ENCODE results near the gene TMEM247. TPM values are rescaled to one million over a fixed set of nuclear protein-coding genes. Genes with fewer than 3 reads are reported as not detected.

Gene TMEM247
- total RNA-seq, 2 donors from 2014 or later, result not detected

DNA sequence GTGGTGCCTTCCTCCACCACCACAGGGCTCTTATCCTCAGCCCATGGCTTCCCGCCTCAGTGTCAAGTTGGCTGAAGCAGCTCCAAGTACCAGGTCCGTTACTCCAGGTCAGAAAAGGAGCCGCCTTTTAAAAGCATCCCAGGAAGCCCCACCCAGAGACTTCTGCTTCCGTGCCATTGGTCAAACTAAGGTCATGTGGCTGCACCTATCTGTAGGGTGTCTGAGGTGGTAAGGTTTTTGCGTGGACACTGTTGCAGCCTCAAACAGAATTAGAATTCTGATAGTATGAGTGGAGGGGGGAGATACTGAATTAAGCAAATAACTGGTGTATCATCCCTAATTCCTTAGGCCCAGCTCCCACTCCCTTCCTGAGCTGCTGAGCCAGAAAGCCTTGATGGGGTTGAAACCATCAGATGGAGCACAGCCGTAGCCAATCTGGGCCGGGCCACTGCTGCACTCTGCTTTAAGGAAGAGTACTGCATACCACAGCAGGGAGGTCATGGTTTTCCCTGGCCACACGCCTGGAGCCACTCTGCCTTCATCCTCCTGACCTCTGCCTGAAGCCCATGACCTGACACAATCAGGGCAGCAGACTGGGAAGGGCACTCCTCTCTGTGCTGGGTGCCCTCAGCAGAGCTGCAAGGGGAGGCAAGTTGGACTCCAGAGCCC, 8.4 kb downstream of the TMEM247 start:
- Mint-ChIP-seq H3K4me3 (no peak overlapping the region), H3K27ac (no peak overlapping the region), H3K4me1 (ENCODE audit: low read depth in 2 of 2) (peaks cover 8 to 10% of the 10 kb centered on the region in 2 donors), H3K27me3 (no peaks in the 10 kb centered on the region), H3K36me3 (no peaks in the 10 kb centered on the region), H3K9me3 (no peaks in the 10 kb centered on the region)
- no peak for ATAC-seq
- no peak for DNase-seq (ENCODE audit: low spot score)

DNA sequence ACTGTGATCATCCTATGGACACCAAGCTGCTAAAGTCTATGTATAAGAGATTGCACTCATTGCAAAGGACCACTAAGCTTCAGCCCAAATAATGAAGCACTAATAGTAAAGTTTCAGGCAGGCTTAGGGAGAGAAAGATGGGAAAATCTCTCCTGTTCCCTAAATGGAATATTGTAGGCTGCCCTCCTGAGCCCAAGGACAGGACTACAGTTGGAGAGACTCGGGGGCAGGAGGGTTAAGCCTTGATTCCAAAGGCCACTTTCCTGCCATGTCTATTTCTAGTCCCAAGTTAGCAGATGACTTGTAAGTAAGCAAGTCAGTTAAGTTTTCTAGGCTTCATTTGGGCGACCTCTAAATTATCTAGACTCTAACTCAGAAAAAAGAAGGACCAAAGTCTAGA, 9.0 kb downstream of the TMEM247 start:
- no peaks in the 10 kb centered on the region for H3K27me3 Mint-ChIP-seq
- DNase-seq (ENCODE audit: low spot score) (no peak), ATAC-seq (no peak)
- no peak overlapping the region for H3K27ac Mint-ChIP-seq
- H3K4me3 Mint-ChIP-seq, result no peak overlapping the region
- H3K36me3 Mint-ChIP-seq, result no peaks in the 10 kb centered on the region
- peaks cover 13 to 16% of the 10 kb centered on the region in 2 donors for H3K4me1 Mint-ChIP-seq (ENCODE audit: low read depth in 2 of 2)
- H3K9me3 Mint-ChIP-seq, result no peaks in the 10 kb centered on the region

DNA sequence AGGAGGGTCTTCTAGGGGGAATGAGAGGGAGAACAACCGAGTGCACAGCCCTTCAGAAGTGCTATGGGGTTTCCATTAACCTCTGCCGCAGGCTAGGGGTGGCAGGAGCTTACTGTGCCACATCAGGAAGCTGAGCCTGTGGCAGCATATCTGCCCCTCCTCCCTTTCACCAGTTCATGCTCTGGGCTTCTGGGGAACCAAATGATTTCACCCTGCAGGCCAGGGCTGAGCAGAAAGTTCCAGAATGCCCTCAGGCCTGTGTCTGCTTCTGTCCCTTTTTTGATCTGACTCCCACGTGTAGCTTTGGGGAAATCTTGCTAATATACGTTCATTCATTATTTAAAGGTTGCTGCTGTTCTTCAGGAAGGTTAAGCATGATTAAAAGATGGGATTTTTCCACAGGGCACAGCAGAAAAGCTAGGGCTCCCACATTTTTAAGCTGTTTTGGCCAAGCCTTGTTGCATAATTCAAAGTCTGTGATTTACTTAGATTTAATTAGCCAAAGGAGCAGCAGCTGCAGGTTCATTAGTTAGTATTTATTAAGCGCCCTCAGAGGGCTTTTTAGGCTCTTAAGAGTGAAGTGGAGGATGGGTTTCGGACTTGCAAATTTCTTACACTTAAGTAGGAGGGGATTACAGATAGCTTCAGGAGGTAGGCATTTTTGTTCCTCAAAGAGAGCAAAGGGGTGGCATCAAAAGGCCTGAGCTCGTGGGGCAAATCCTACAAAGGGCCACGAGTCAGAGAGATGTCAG, 10.2 kb downstream of the TMEM247 start:
- DNase-seq (ENCODE audit: low spot score), result no peak
- no peak overlapping the region for H3K27ac Mint-ChIP-seq
- H3K9me3 Mint-ChIP-seq, result no peaks in the 10 kb centered on the region
- no peaks in the 10 kb centered on the region for H3K27me3 Mint-ChIP-seq
- peaks cover 22% of the 10 kb centered on the region in 2 donors for H3K4me1 Mint-ChIP-seq (ENCODE audit: low read depth in 2 of 2)
- no peak overlapping the region for H3K4me3 Mint-ChIP-seq
- no peaks in the 10 kb centered on the region for H3K36me3 Mint-ChIP-seq
- ATAC-seq, result no peak

DNA sequence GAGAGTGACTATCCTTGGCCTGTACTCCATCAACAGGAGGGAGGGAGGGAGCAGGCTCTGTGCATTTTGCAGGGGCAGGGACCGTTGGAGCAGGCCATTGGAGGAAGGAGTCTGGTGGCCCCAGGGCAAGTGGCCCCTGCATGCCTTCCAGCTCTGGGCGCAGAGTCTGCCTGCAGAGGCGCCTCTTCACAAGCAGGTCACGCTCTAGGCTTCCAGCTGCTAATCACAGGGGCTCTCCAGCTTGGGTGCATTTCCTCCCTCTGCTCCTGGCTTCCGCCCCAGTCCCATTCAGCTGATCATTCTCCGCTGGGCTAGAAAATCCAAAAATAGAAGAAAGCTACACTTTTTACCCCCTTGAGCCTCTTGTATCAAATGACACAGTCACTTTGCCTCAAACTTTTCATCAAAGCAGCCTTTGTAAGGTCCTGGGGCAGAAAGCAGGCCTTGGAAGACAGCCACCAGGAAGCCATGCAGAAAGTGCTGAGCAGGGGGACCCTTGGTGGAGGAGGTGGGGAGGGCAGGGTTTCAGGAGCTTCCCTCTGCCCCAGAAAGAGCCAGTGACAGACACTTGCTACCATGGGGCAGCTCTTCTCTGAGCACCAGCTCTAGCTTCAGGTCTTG, 11.3 kb downstream of the TMEM247 start:
- no peaks in the 10 kb centered on the region for H3K27me3 Mint-ChIP-seq
- H3K27ac Mint-ChIP-seq, result peak overlapping the region in 1 of 2 donors; percentile 92

DNA sequence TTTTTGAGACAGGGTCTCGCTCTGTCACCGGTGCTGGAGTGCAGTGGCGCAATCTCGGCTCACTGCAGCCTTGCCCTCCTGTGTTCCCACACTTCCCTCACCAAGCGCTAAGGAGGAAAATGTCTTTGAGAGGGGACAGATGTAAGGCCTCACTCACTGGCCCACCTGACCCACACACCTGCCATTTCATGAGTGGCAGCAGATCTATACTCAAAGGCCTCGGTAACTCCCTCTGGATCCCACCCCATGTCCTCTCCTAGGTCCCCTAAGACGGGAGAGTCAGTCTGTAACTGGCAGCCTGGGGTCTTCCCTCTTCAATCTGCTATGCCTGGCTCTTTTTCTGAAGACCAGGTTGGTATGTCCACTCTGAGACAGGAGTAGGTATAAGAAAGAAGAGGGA, 12.9 kb downstream of the TMEM247 start:
- Mint-ChIP-seq H3K4me3 (peak overlapping the region; percentile 85), H3K9me3 (no peaks in the 10 kb centered on the region), H3K27ac (peak overlapping the region in 1 of 2 donors; percentile 92), H3K27me3 (no peaks in the 10 kb centered on the region), H3K4me1 (ENCODE audit: low read depth in 2 of 2) (peaks cover 32 to 33% of the 10 kb centered on the region in 2 donors), H3K36me3 (no peaks in the 10 kb centered on the region)
- ATAC-seq, result no peak
- DNase-seq (ENCODE audit: low spot score), result no peak

More for the DNA sequence above, 11.3 kb downstream of the TMEM247 start:
- H3K4me3 Mint-ChIP-seq, result no peak overlapping the region
- H3K9me3 Mint-ChIP-seq, result no peaks in the 10 kb centered on the region
- DNase-seq (ENCODE audit: low spot score) (no peak), ATAC-seq (no peak)
- peaks cover 30 to 32% of the 10 kb centered on the region in 2 donors for H3K4me1 Mint-ChIP-seq (ENCODE audit: low read depth in 2 of 2)
- no peaks in the 10 kb centered on the region for H3K36me3 Mint-ChIP-seq

DNA sequence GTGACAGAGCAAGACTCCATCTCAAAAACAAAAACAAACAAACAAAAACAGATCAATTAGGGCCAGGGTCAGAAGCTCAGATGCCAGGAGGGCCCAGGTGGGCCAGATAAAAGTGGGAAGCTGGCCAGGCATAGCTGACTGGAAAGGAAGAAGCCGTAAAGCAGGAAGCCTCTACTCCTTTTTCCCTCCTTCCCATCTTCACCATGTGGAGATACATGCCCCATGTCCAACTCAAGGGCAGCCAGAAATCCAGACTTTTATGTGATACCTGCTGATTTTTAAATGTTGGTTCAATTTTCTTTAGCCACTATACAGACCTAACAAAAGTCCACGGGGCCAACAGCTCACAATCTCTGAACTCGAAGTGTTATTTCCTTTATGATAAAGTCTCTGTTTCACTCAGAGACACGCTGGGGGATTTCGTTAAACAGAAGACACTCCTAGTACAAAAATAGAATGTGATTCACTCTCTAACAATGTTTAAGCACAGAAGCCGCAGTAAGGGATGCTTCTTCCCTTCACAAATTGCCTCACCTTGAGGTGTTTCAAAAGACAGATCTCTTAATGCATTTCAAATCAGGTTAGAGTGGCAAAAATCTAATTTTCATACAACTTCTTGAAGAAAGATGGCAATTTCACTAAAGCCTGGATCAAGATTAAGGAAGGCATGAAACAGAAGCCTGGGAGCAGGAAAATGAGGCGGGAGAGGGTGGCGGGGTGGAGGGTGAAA, 14.0 kb downstream of the TMEM247 start:
- H3K4me1 Mint-ChIP-seq (ENCODE audit: low read depth in 2 of 2), result peaks cover 32 to 35% of the 10 kb centered on the region in 2 donors
- peak overlapping the region; percentile 91 to 92 for H3K27ac Mint-ChIP-seq
- H3K4me3 Mint-ChIP-seq, result peak overlapping the region; percentile 85
- ATAC-seq (peak; percentile 84 to 87), DNase-seq (ENCODE audit: low spot score) (peak; percentile 64)
- no peaks in the 10 kb centered on the region for H3K27me3 Mint-ChIP-seq
- no peaks in the 10 kb centered on the region for H3K36me3 Mint-ChIP-seq
- H3K9me3 Mint-ChIP-seq, result no peaks in the 10 kb centered on the region

DNA sequence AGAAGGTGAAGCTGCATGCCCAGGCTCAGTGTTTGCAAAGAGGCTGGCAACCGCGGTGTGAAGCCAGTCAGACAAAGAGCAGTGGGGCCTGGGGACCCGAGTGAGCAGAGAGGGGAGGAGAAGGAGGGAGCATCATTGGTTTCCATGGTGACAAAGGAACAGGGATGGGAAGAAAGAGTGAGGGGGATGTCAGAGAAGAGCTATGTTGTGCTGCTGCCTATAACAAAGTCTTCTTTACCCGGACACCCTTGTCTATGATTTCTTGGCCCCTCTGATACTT, 14.5 kb downstream of the TMEM247 start:
- ATAC-seq, result peak; percentile 21 to 32
- no peaks in the 10 kb centered on the region for H3K36me3 Mint-ChIP-seq

DNA sequence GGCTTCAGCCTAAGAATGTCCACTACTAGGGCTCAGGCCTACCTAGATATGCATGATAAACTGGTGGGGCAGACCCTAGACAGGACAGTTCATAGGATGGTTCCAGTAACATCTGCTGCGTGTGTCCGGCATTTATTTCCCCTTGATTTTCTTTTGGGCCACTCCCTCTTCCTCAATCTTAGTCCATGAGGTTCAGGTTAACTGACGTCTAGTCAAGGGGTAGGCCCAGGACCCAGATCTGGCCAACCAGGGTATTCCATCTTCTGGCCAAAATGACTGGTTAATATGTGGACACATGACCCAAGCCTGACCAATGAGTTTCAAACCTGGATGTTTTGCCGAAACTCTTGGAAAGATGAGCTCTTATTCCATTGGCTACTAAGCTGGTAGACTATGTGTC, 15.2 kb downstream of the TMEM247 start:
- ATAC-seq (no peak), DNase-seq (ENCODE audit: low spot score) (no peak)
- Mint-ChIP-seq H3K9me3 (no peaks in the 10 kb centered on the region), H3K36me3 (no peaks in the 10 kb centered on the region), H3K27ac (peak overlapping the region in 1 of 2 donors; percentile 7), H3K27me3 (no peaks in the 10 kb centered on the region), H3K4me1 (ENCODE audit: low read depth in 2 of 2) (peaks cover 36 to 38% of the 10 kb centered on the region in 2 donors), H3K4me3 (no peak overlapping the region)

More for the DNA sequence above, 14.5 kb downstream of the TMEM247 start:
- H3K27ac Mint-ChIP-seq, result peak overlapping the region; percentile 91 to 92
- no peak for DNase-seq (ENCODE audit: low spot score)
- H3K4me1 Mint-ChIP-seq (ENCODE audit: low read depth in 2 of 2), result peaks cover 35 to 36% of the 10 kb centered on the region in 2 donors
- no peaks in the 10 kb centered on the region for H3K27me3 Mint-ChIP-seq
- H3K9me3 Mint-ChIP-seq, result no peaks in the 10 kb centered on the region
- peak overlapping the region; percentile 85 for H3K4me3 Mint-ChIP-seq

DNA sequence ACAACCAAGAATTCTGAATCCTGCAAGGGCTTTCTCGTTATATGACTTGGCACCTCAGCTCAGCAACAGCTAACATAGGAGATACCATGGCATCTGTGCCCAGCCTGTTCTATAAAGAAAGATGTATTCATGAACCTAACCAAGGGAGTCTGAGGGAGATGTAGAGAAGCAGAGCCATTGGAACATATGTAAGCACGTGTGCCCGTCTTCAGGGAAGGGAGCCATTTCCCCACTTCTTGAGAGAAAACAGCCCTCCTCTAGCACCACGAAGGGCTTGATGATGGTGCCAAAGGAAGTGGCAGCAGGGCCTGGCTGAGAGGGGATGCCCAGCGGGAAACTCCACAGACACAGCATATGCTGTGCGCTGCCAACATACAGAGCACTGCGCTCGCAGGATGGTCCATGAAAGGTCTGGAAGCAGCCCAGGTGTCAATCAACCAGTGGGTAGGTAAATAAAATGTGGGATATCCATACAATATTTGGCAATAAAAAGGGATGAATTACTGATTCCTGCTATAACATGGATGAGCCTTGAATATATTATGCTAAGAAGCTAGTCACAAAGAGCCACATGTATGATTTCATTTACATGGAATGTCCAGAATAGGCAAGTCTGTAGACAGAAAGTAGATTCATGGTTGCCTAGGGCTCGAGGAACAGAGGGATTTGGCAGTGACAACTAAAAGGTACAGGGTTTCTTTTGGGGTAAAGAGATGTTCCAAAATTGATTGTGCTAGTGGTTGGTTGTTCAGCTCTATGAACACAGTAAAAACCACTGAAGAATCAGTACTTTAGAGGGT, 16.1 kb downstream of the TMEM247 start:
- peak overlapping the region in 1 of 2 donors; percentile 7 for H3K27ac Mint-ChIP-seq
- no peaks in the 10 kb centered on the region for H3K36me3 Mint-ChIP-seq
- no peaks in the 10 kb centered on the region for H3K27me3 Mint-ChIP-seq
- peak; percentile 69 for DNase-seq (ENCODE audit: low spot score)
- ATAC-seq, result no peak
- H3K4me1 Mint-ChIP-seq (ENCODE audit: low read depth in 2 of 2), result peaks cover 44 to 46% of the 10 kb centered on the region in 2 donors
- no peak overlapping the region for H3K4me3 Mint-ChIP-seq
- no peaks in the 10 kb centered on the region for H3K9me3 Mint-ChIP-seq

DNA sequence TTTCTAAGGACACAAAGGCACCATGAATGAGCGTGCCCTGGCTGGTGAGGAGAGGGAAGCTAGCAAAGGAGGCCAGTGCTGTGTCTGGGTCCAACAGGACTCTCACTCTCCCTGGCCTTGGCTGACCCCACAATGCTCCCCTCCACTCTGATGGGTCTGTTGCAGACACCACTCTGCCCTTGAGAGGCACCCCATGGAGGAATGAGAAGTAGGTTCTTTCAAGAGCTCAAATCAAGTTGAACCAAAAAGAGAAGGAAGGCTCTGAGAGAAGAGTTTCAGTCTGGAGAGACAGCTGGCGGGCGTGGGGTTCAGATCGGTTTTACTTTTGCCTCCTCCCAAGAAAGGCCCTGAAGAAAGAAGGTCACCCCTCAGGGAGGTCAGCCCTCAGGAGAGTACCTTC, 18.4 kb downstream of the TMEM247 start:
- Mint-ChIP-seq H3K27ac (no peak overlapping the region), H3K4me3 (no peak overlapping the region)
- no peak for ATAC-seq

DNA sequence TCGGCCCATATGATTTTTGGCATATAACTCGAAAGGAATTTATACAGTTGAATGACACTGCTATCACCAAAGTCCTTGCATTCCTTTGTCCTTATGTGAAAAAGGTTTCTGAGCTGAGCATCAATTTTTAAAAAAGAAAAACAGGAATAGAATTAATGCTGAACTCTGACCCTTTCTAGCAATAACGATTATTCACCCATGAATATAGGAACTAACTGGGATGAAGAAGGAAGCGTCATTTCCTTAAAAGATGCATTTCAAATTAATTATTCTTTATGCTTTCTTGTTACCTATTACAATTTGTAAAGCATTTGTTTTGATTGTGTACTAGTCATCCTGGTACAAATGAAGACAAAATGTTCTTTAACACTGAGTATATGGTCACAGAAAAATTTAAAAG, 19.3 kb downstream of the TMEM247 start:
- DNase-seq (ENCODE audit: low spot score) (no peak), ATAC-seq (no peak)
- Mint-ChIP-seq H3K36me3 (no peaks in the 10 kb centered on the region), H3K27ac (peak overlapping the region in 1 of 2 donors; percentile 95), H3K9me3 (no peaks in the 10 kb centered on the region), H3K27me3 (no peaks in the 10 kb centered on the region), H3K4me1 (ENCODE audit: low read depth in 2 of 2) (peaks cover 28 to 29% of the 10 kb centered on the region in 2 donors), H3K4me3 (peak overlapping the region; percentile 89)

More for the DNA sequence above, 18.4 kb downstream of the TMEM247 start:
- no peaks in the 10 kb centered on the region for H3K27me3 Mint-ChIP-seq
- no peaks in the 10 kb centered on the region for H3K36me3 Mint-ChIP-seq
- H3K9me3 Mint-ChIP-seq, result no peaks in the 10 kb centered on the region
- no peak for DNase-seq (ENCODE audit: low spot score)
- H3K4me1 Mint-ChIP-seq (ENCODE audit: low read depth in 2 of 2), result peaks cover 37 to 39% of the 10 kb centered on the region in 2 donors

DNA sequence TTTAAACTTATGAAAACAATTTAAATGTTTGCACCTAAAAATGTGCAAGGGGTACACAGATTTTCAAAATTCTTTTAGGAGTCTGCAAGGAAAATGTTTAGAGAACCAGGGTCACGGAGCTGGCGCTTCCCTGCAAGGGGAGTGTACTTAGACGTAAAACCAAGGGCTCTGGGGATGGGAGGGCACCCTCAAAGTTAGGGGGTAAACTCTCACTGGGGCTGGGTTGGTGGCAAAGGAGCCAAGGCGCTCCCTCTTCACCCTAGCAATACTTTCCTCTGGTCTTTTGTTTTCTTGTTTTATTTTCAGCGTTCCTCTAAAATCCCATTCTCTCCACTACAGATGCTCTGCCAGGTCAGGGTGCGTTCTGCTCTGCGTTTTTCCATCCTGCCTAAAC, 20.0 kb downstream of the TMEM247 start:
- no peaks in the 10 kb centered on the region for H3K9me3 Mint-ChIP-seq
- DNase-seq (ENCODE audit: low spot score) (no peak), ATAC-seq (no peak)
- peak overlapping the region; percentile 89 for H3K4me3 Mint-ChIP-seq
- H3K36me3 Mint-ChIP-seq, result no peaks in the 10 kb centered on the region
- no peaks in the 10 kb centered on the region for H3K27me3 Mint-ChIP-seq
- peak overlapping the region; percentile 86 to 95 for H3K27ac Mint-ChIP-seq
- peaks cover 23 to 26% of the 10 kb centered on the region in 2 donors for H3K4me1 Mint-ChIP-seq (ENCODE audit: low read depth in 2 of 2)

DNA sequence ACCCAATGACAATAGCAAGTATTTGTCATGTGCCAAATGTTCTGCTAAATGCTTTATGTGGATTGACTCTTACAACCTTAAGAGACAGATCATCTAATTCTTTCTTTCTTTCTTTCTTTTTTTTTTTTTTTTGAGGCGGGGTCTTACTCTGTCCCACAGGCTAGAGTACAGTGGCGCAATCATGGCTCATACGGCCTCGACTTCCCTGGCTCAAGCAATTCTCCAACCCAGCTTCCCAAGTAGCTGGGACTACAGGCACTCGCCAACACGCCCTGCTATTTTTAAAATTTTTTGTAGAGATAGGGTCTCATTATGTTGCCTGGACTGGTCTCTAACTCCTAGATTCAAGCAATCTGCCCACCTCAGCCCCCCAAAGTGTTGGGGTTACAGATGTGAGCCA, 21.4 kb downstream of the TMEM247 start:
- Mint-ChIP-seq H3K4me1 (ENCODE audit: low read depth in 2 of 2) (peaks cover 15 to 20% of the 10 kb centered on the region in 2 donors), H3K9me3 (no peaks in the 10 kb centered on the region), H3K27ac (peak overlapping the region; percentile 86 to 95), H3K4me3 (no peak overlapping the region), H3K27me3 (no peaks in the 10 kb centered on the region), H3K36me3 (no peaks in the 10 kb centered on the region)
- ATAC-seq, result no peak
- DNase-seq (ENCODE audit: low spot score), result no peak

All from natural killer cell treated with Interleukin-12 subunit alpha and Interleukin-12 subunit beta and Interleukin-15 and Interleukin-18, amount 100 ng/mL, for 72 hours (primary cell).